Effector CD8-positive, alpha-beta T cell (primary cell): ENCODE measurements around the gene VGLL3.
"Not testable (repeated sequence)": the region's sequence is repeated elsewhere in the genome, so short reads cannot be mapped to it uniquely, and the experiment has no call there.

Source experiments
- DNase-seq: peaks from one replicate; lab custom pipeline; 2025; lab: John Stamatoyannopoulos, UW

The VGLL3 gene

GRCh38 chr3:86989611-86990010 is 1.3 kb downstream of the VGLL3 start:
- no peak for DNase-seq

GRCh38 chr3:86989006-86989405 is 1.9 kb downstream of the VGLL3 start:
- DNase-seq = no peak

- DNase-seq = no peak
Observed at GRCh38 chr3:86988235-86988634, 2.7 kb downstream of the VGLL3 start.

- DNase-seq = no peak
Observed at GRCh38 chr3:86987421-86987715, 3.6 kb downstream of the VGLL3 start.

GRCh38 chr3:86986671-86987420 is 4.1 kb downstream of the VGLL3 start:
- no peak for DNase-seq

- DNase-seq = no peak
Observed at GRCh38 chr3:86985181-86985826, 5.6 kb downstream of the VGLL3 start.

GRCh38 chr3:86984271-86984670 is 6.7 kb downstream of the VGLL3 start:
- no peak for DNase-seq

- DNase-seq = no peak
Observed at GRCh38 chr3:86982883-86983282, 8.1 kb downstream of the VGLL3 start.

GRCh38 chr3:86978111-86978551 is 12.8 kb downstream of the VGLL3 start:
- DNase-seq = no peak

- no peak for DNase-seq
Observed at GRCh38 chr3:86976219-86976618, 14.7 kb downstream of the VGLL3 start.

- DNase-seq = not testable (repeated sequence)
Observed at GRCh38 chr3:86974177-86974576, 16.8 kb downstream of the VGLL3 start.

- DNase-seq = no peak
Observed at GRCh38 chr3:86973440-86973839, 17.5 kb downstream of the VGLL3 start.

GRCh38 chr3:86969500-86970189 is 21.3 kb downstream of the VGLL3 start:
- DNase-seq = no peak

GRCh38 chr3:86968244-86968932 is 22.6 kb downstream of the VGLL3 start:
- no peak for DNase-seq

GRCh38 chr3:86967062-86967461 is 23.9 kb downstream of the VGLL3 start:
- DNase-seq = no peak

- no peak for DNase-seq
Observed at GRCh38 chr3:86965166-86965565, 25.8 kb downstream of the VGLL3 start.

- no peak for DNase-seq
Observed at GRCh38 chr3:86963611-86964010, 27.3 kb downstream of the VGLL3 start.

GRCh38 chr3:86961297-86961696 is 29.7 kb downstream of the VGLL3 start:
- DNase-seq = no peak

GRCh38 chr3:86960550-86960949 is 30.4 kb downstream of the VGLL3 start:
- no peak for DNase-seq

GRCh38 chr3:86958534-86958933 is 32.4 kb downstream of the VGLL3 start:
- no peak for DNase-seq

GRCh38 chr3:86954747-86955146 is 36.2 kb downstream of the VGLL3 start:
- no peak for DNase-seq

GRCh38 chr3:86954226-86954625 is 36.7 kb downstream of the VGLL3 start:
- no peak for DNase-seq

- no peak for DNase-seq
Observed at GRCh38 chr3:86951322-86951721, 39.6 kb downstream of the VGLL3 start.
